Measurements from ENCODE around the gene HNRNPH3.

The HNRNPH3 gene

DNA sequence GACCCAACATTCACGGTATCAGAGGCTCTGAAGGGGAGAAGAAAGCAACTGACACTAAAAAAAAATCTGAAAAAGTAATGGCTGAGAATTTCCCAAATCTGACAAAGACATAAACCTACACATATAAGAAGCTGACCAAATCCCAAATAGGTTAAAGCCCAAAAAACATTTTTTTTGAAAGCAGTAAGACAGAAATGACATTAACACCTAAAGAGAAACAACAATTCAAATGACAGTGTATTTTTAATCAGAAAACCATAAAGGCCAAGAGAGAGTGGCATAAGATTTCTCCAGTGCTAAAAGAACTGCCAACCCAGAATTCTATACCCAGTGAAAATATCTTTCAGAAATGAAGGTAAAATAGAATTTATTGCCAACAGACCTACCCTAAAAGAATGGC lies 39.7 kb downstream of the HNRNPH3 start:
- H3K4me3 ChIP-seq (ENCODE audit: low read depth, low read length): no peak overlapping the region
- TF ChIP-seq POLR2A (IDR thresholded peaks at IDR 0.05; ENCODE audit: extremely low read depth, insufficient read length) (no peak), MAX (IDR thresholded peaks at IDR 0.05; ENCODE audit: low read depth, low read length) (no peak), CTCF (IDR thresholded peaks at IDR 0.05; ENCODE audit: low read depth, low read length) (no peak), MYC (IDR thresholded peaks at IDR 0.05; ENCODE audit: low read depth, low read length) (no peak)
- no peak for DNase-seq (ENCODE audit: low read depth)

DNA sequence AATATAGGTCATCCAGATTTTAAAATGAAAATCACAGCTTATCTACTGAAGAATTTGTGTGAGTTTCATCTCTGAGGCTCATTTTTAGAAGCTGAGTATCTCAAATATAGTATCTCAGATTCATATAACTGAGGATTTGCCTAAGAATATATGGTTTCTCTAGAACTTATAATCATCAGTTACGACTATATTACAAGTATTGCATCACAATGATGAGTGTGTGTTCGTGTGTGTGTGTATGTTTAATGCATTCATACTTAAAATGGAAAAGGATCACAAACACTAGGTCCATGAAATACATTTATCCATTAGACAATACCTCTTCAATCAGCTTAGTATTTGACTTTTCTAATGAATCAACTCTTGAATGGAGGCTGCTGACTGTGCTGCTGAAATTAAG lies 53.9 kb downstream of the HNRNPH3 start:
- DNase-seq (ENCODE audit: low read depth): no peak
- TF ChIP-seq MAX (IDR thresholded peaks at IDR 0.05; ENCODE audit: low read depth, low read length) (no peak), CTCF (IDR thresholded peaks at IDR 0.05; ENCODE audit: low read depth, low read length) (no peak), MYC (IDR thresholded peaks at IDR 0.05; ENCODE audit: low read depth, low read length) (no peak), POLR2A (IDR thresholded peaks at IDR 0.05; ENCODE audit: extremely low read depth, insufficient read length) (no peak)
- H3K4me3 ChIP-seq (ENCODE audit: low read depth, low read length): no peak overlapping the region

Data from NB4 (cell line).